NCI-H748 treated with DMSO at 0.1 percent for 48 hours (cell line): ENCODE results near the gene RAB39A.

Experiments
- DNase-seq: peaks from one replicate; lab custom pipeline; 2025; lab: John Stamatoyannopoulos, UW

RAB39A gene

DNA sequence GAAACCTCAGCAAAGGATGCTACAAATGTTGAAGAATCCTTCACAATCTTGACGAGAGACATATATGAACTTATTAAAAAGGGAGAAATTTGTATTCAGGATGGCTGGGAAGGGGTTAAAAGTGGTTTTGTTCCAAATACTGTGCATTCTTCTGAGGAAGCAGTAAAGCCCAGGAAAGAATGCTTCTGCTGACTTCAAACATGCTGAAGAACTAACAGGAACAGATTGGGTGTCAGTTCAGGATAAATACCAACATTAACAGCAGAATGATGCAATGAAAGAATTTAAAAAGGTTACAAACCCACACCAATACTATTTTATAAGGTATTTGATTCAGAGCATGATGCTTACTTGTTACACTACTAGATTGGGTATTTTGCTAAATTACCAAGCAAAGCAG lies 33.9 kb downstream of the RAB39A start:
- no peak for DNase-seq

DNA sequence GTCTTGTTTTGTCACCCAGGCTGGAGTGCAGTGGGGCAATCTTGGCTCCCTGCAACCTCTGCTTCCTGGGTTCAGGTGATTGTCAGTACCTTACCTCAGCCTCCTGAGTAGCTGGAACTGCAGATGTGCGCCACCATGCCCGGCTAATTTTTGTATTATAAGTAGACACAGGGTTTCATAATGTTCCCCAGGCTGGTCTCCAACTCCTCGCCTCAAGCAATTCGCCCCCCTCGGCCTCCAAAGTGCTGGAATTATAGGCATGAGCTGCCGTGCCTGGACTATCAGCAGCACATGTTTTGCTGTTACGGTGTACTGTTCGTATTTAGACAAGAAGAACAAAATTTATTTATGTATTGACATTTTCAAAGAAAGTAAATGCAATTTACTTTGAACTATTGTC lies 34.8 kb downstream of the RAB39A start:
- no peak for DNase-seq

DNA sequence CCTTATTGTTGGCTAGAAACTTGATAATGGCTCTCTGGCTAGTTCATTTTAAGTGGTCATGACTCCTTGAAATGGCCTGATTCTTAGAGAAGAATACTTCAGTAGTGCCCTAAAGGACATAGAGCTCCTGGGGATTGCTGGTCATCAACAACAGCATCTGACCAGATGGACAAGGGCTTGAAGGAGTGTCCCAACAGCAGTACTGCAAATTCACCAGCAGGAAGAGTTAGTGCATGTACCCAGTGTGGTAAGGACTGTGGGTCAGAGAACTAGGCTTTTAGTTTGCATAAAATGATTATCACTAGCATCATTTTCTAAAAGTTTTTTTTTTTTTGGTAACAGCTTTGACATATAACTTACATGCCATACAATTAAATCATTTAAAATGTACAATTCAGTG lies 41.0 kb downstream of the RAB39A start:
- DNase-seq = no peak

DNA sequence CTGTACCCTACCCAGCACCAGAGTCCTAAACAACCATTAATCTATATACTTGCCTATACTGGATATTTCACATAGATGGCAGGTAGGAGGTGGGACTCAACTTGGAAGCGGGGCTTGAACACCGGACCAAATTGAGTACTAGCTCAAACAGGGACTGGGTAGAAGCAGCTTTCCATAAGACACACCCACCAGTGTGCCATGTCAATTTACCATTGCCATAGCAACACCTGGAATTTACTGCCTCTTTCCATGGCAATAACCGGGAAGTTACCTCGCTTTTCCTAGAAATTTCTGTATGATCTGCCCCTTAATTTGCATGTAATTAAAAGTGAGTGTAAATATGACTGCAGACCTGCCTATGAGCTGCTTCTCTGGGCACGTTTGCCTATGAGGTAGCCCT lies 41.8 kb downstream of the RAB39A start:
- no peak for DNase-seq

DNA sequence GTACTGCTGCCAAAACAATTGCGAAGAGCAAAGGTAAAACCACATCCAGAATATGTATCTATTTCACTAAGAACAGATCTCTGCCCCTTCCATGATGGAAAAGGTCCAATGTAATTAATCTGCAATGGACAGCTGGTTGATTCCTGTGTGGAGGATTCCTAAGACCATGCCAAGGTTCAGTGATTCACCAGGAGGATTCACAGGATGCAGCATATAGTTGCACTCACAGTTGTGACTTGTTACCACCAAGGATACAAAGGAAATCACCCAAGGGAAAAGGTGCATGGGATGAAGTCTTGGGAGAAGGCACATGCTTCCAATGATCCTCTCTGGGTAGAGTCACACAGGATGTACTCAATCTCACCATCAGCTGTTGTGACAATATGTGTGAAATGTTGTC lies 45.4 kb downstream of the RAB39A start:
- no peak for DNase-seq

DNA sequence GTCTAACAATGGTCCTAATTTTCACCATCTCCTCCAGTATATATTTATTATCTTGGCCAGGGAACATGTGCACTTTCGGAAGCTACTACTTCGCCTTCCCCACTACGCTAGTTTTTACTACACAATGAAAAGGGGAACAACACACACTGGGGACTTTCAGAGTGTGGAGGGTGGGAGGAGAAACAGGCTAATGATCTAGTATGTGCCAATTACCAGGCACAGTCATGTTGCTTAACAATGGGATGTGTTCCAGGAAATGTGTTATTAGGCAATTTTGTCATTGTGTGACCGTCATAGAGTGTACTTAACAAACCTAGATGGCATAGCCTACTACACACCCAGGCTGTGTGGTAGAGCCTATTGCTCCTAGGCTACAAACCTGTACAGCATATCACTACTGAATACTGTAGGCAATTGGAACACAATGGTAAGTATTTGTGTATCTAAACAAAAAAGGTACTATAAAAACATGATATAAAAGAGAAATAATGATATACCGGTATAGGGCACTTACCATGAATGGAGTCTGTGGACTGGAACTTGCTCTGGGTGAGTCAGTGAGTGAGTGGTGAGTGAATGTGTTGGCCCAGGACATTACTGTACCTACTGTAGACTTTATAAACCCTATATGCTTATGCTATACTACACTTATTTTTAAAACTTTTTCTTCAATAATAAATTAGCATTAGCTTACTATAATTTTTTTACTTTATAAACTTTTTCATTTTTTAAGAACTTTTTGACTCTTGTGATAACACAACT lies 60.3 kb downstream of the RAB39A start:
- DNase-seq = peak; percentile 7

DNA sequence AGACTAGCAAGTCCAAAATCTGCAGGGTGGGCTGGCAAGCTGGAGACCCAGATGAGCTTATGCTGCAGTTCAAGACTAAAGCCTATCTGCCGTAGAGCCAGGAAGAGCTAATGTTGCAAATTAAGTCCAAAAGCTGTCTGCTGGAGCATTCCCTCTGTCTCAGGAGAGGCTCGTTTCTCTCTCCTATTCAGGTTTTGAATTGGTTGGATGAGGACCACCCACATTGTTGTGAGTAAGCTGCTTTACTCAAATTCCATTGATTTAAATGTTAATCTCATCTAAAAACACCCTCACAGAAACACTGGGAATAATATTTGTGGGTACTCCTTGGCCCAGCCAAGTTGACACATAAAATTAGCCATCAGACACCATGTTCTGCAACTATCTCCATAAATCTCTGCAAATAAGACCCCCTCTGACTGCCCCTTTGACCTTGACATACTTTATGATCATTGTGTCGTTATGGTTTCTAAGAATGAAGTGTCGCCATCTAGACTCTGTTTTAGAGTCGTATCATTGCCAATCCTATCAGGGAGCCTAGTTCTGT lies 63.7 kb downstream of the RAB39A start:
- DNase-seq = no peak

DNA sequence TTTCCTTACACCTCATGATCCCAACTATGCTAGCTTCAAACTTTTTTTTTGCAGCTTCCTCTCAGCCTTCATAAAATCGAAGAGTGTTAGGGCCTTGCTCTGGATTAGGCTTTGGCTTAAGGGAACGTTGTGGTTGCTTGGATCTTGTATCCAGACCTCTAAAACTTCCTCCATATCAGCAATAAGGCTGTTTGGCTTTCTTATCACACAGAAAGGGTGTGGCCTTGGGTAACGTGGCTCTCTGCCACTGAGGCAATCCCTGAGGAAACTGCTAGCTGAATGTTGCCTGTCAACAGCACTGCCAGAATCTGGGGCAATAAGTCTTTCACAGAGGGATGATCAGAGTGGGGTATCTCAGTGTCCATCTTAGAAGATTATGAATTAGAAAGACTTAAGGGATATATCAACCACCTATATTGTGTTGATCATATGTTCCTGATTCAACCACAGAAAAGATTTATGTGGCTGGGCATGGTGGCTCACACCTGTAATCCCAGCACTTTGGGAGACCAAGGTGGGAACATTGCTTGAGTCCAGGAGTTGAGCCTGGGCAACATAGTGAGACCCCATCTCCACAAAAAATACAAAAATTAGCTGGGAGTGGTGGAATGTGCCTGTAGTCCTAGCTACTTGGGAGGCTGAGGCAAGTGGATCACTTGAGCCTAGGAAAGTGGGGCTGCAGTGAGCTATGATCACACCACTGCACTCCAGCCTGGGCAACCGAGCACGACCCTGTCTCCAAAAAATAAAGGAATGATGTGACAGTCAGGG lies 67.9 kb downstream of the RAB39A start:
- DNase-seq = no peak

DNA sequence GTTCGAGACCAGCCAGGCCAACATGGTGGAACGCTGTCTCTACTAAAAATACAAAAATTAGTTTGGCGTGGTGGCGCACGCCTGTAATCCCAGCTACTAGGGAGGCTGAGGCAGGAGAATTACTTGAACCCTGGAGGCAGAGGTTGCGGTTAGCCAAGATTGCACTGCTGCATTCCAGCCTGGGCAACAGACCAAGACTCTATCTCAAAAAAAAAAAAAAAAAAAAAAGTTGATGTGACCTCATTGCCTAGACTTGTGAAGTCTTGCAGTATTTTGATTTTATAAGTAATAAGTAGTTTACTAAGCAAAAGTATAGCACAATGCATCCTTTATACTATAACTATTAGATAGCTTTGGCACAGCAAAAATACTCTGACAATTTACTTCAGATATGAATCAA lies 70.5 kb downstream of the RAB39A start:
- DNase-seq = no peak

DNA sequence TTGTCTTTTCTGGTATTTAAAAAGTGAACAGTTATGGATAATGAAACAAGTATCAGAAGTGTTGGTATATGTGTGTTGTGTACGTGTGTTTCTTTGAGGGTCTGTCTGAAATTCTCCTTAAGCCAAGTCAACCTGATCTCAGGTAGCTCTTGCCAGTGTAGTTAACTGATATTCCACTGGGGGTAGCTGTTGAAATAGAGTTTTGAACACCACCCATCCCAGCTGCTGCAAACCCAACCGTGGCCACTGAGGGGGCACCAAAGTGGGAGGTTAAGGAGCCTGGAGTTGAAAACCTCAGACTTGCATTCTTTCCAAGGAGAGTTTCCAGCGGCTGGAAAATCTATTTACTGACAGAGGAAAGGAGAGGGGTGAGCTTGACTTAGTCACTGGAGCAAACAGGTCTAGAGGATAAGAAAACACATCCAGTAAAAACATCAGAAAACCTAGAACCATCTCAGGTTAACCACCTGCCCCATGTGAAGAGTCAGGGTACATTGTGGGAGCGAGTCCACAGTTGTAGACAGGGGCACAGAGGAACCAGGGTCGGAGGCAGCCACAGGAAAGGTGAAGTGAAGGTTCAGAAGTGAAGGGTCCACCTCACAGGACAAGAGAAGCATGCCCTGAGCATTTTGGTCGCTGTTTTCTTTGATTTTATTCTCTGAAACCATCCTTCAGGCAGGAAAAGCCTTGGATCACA lies 71.7 kb downstream of the RAB39A start:
- DNase-seq = no peak

DNA sequence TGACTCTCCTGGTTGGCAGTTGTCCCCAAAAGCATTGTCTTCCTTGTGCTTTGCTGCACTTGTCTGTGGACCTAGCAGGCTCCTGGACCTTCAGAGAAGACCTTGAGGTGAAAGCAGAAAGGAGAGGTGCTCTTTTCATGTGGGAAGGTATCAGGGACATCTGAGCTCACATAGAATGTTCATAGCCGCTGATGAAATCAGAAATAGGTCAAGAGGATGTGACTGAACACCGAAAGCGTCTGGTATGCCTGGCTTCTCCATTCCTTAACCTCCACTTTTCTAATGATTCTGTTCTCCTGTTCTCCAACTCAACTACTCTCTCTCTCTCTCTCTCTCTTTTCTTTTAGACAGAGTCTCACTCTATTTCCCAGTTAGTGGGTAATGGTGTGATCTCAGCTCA lies 74.2 kb downstream of the RAB39A start:
- no peak for DNase-seq

DNA sequence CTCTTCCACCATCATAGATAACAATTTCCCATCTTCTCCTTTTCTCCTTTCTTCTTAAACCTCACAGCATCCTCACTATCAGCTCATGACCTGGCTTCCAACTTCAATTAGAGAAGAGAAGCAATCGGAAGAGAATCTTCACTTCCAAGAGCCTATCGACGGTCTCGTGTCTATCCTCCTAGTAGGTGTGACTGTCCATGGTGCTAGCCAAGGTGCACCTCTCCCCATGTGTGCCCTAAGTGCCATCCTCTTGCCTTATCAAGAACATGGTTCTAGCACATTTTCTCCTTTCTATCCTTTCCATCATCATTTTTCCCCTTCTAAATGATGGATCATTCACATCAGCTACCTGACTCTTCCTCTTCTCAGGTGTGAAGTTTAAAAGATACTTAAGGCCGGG lies 75.4 kb downstream of the RAB39A start:
- DNase-seq = no peak

DNA sequence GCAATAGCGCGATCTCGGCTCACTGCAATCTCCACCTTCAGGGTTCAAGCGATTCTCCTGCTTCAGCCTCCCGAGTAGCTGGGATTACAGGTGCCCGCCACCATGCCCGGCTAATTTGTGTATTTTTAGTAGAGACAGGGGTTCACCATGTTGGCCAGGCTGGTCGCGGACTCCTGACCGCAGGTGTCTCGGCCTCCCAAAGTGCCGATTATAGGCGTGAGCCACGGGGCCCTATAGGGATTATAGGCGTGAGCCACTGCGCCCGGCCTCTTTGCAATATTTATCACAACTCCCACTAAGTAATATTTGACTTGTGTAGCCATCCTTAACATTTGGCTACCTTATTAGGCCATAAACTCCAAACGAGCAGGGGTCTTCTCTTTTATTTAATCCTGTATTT lies 79.6 kb downstream of the RAB39A start:
- DNase-seq = no peak

DNA sequence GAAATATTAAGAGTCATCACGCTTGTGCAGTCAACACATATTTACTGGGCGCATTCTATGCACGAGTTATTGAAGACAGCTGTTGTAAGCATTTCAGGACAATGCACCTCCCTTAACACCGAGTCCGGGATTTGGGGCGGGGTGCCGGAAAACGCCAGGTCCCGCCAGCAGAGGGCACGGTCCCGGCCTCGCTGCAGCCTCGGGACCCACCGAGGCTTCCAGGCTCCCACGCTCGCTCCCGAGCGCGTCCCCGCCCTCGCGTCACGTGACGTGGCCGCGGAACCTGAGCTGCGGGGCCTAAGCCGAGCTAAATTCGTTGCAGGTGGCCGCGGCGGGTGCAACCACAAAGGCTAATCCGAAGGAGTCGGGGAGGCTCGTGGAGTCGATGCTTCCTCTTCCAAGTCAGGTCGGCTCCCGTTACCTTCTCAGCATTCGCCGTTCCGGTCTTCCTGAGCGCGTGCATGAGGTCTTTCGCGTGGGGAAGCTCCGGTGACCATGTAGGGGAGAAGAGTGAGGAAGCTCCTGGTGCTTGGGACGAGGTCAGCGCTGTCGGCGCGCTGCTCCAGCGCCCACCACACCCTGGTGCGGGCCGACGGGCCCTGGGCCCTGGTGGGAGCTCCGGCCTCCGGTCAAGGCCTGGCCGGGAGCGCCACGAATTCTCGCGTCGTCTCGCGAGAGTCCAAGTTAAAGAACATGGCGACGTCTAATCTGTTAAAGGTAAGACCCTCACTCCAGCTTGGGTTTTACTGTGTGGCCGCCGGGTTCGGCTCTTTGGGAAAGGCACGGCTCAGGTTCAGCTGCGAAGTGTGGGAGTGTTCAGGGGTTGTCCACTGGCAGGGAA lies 80.6 kb downstream of the RAB39A start, which contains the start of gene CUL5:
TSS of gene CUL5 (plus strand) at position 243 of the 841 bp plus-strand sequence. CDS start at position 694, 451 bp downstream.
- DNase-seq = peak; percentile 42

DNA sequence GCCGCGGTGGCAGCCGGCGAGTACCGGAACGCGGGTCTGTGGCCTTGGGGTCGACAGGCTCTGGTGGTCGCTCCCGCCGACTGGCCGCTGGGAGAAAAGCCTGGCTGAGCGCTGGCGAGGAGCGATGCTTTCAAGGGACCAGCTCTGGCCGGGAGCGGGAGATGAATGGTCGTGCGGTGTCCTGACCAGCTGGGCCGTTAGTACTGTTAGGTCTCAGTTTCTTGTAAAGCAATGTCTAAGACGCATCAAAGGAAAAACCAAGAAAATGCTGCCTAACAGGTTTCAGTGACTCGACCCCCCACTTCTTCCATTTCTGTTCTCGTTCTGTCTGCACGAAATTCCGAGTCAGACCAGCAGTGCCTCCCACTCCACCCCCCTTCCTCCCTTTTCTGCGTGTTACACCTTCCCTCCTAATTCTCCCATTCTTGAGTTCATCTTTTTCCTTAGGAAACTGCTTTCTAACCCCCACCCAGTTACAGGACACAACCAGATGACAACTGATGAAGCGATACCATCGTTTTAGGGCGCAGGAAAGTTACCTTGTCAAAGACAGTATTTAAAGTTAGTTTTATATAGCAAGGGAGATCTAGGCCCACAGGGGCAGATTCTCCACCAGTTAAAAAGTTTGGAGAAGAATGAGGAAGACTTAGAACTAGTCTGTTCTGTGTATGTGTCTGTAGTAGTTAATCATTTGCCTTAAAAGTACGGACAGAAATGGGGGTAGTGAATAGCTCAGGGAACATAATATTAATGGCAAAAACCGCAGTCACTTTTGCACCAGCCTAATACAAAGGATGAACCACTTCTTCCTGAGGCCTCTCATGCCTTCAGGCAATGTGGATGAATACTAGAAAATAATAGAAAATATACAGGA lies 81.5 kb downstream of the RAB39A start:
- DNase-seq = no peak

DNA sequence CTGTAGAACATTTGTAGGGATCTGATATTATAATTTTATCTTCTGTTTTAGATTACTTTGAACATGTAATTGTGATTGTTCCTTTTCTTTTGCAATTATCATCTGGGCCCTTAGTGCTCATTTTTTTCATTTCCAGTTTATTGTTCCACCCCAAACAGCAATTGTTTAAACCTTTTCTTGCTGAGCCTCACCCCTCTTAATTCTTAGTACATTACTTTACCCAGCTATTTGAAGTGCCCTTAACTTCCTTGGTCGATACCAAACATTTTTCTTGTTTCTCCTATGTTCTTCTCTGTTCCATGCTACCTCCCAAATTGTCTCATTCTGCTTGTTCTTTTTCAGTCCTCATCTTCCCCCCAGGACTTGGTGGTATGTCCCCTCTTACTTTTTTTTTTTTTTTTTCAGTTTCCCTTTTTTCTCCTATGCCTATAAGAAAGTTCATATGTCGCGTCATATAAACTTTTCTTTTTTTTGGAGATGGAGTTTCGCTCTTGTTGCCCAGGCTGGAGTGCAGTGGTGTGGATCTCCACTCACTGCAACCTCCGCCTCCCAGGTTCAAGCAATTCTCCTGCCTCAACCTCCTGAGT lies 84.0 kb downstream of the RAB39A start:
- no peak for DNase-seq
